Transverse colon (tissue), 4 donors: ENCODE results near the gene PPP1R1B. TPM values are rescaled to one million over a fixed set of nuclear protein-coding genes. Genes with fewer than 3 reads are reported as not detected.

Experiments used
- DNase-seq: peaks from one replicate; pipeline ENCODE4 v3.0.0-alpha.2; 2019
- H3K27ac ChIP-seq, 4 donors: fragments of 200-600 bp; sonication (generic); 2 replicates each; pipeline ENCODE4 v1.5.1; 2016 to 2018; ENCODE audit warnings: inconsistent platforms in 4 of 4
- H3K27me3 ChIP-seq: fragments of 200-600 bp; sonication (generic); 2 replicates; pipeline ENCODE4 v1.5.1; 2017; ENCODE audit warnings: inconsistent platforms
- H3K36me3 ChIP-seq, 4 donors: fragments of 200-600 bp; sonication (generic); 2 replicates each; pipeline ENCODE4 v1.5.1; 2017 to 2019; ENCODE audit warnings: inconsistent platforms in 4 of 4
- H3K4me1 ChIP-seq, 4 donors: fragments of 200-600 bp; sonication (generic); 2 replicates each; pipeline ENCODE4 v1.5.1; 2017 to 2020; ENCODE audit warnings: inconsistent platforms in 4 of 4
- H3K4me3 ChIP-seq, 4 donors: fragments of 200-600 bp; sonication (generic); 1 replicate in 1 of 4; 2 replicates in 3 of 4; pipeline versions ENCODE4 v1.5.1 to v1.6.1; 2017 to 2019; ENCODE audit warnings: inconsistent platforms in 4 of 4
- H3K9me3 ChIP-seq, 2 donors: fragments of 200-600 bp; sonication (generic); 2 replicates each; pipeline ENCODE4 v1.5.1; 2017 to 2019; ENCODE audit warnings: inconsistent platforms in 2 of 2
- CTCF ChIP-seq, 5 experiments: fragments of 200-600 bp in 3 of 5; fragments of 450-650 bp in 2 of 5; sonication (generic) in 3 of 5; IDR thresholded peaks; 1 replicate in 2 of 5; 2 replicates in 3 of 5; pipeline ENCODE4 v1.5.1; 2016 to 2017; ENCODE audit warnings: antibody characterized with exemption in 5 of 5, inconsistent platforms in 3 of 5, mild to moderate bottlenecking in 2 of 5, moderate library complexity in 1 of 5
- EP300 ChIP-seq: sonication (generic); formaldehyde crosslinking; IDR thresholded peaks from one replicate; pipeline ENCODE4 v1.6.1; 2017; ENCODE audit warnings: antibody characterized with exemption, low read depth
- POLR2A ChIP-seq: fragments of 450-650 bp; IDR thresholded peaks from one replicate; pipeline ENCODE4 v1.6.1; 2016; ENCODE audit warnings: antibody characterized with exemption, mild to moderate bottlenecking, moderate library complexity
- POLR2AphosphoS5 ChIP-seq, 3 donors: sonication (generic); formaldehyde crosslinking; IDR thresholded peaks; one replicate each; pipeline ENCODE4 v1.6.1; 2016; ENCODE audit warnings: antibody characterized with exemption in 3 of 3
- WGBS, 2 donors: methylation state at CpG; one replicate each; pipeline ENCODE4 v1.1.5; 2018; ENCODE audit warnings: low coverage in 1 of 2; 5-methylcytosine and 5-hydroxymethylcytosine counted together
- in situ Hi-C, 4 donors: fragments of 200-750 bp; cut with MboI; loops; one replicate each; pipeline versions ENCODE4 v1.15.0 to v1.15.1; 2017; ENCODE audit warnings: low sequenced_read_pairs in 3 of 4, low pct_ligation_motif_present in 1 of 4, low pct_unique_long_range_greater_than_20kb in 1 of 4
- intact Hi-C: fragments of 100-400 bp; cut with DNase I; formaldehyde crosslinking; loops from one replicate; pipeline ENCODE4 v1.15.1; 2023; ENCODE audit warnings: low total_unique reads
- total RNA-seq, 4 donors: library from RNA; depleted of rRNA; stranded (reverse); fragments of >200 nt; gene quantifications; one replicate each; pipeline ENCODE4 v1.1.0, GENCODE V29; 2016

The PPP1R1B gene
- total RNA-seq, 4 donors from 2014 or later: 125 to 509 (median 223) TPM

DNA sequence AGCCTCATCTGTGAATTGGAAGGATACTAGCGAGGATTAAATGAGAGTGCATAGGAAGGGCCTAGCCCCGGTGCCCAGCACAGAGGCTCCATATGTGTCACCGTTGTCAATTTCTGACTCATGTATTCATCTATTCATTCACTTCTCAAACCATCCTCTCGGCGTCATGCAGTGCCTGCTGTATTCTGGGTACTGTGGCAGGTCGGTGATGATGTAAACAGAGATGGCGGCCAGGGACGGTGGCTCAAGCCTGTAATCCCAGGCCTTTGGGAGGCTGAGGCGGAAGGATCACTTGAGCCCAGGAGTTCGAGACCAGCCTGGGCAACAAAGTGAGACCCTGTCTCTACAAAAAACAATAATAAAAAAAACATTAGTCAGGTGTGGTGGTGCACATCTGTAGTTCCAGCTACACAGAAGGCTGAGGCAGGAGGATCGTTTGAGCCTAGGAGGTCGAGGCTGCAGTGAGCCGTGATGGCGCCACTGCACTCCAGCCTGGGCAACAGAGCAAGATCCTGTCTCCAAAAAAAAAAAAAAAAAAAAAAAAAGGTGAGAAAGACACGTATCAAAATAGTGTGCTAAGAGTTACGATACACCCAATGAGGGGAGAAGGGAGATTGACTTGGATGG lies 4.3 kb upstream of the PPP1R1B start:
- no peaks in the 10 kb centered on the region for H3K36me3 ChIP-seq
- DNase-seq: no peak
- intact Hi-C loops: no loop called here
- peak overlapping the region in 2 of 4 donors; percentile 7 to 50 for H3K27ac ChIP-seq
- TF ChIP-seq CTCF (IDR thresholded peaks at IDR 0.05): no peak
- TF ChIP-seq POLR2A: no peak
- no peak for TF ChIP-seq POLR2AphosphoS5 (IDR thresholded peaks at IDR 0.05)
- no peak for TF ChIP-seq EP300
- H3K4me3 ChIP-seq: no peak overlapping the region
- H3K27me3 ChIP-seq: peaks cover 29% of the 10 kb centered on the region
- no peaks in the 10 kb centered on the region for H3K9me3 ChIP-seq
- WGBS, 2 donors: 12 to 54% methylated on average over 3 to 16 of the region's 16 CpGs
- in situ Hi-C loops: loop anchor here in 2 of 4 donors (10.0 kb wide), 2 partner anchors 122 to 132 kb away; no protein-coding TSS in a partner anchor
- H3K4me1 ChIP-seq: peaks cover 23 to 57% (median 46%) of the 10 kb centered on the region in 4 donors

GRCh38 chr17:39623356-39623950 lies 3.3 kb upstream of the PPP1R1B start:
- 9% methylated on average over 16 of the region's 16 CpGs; no CpG with 5 or more reads in 1 of the 2 donors for WGBS, 2 donors
- Histone ChIP-seq H3K27me3 (peaks cover 36% of the 10 kb centered on the region), H3K9me3 (no peaks in the 10 kb centered on the region), H3K36me3 (no peaks in the 10 kb centered on the region), H3K27ac (peak overlapping the region in 3 of 4 donors; percentile 47 to 93 (median 48)), H3K4me3 (no peak overlapping the region), H3K4me1 (peaks cover 23 to 56% (median 44%) of the 10 kb centered on the region in 4 donors)
- TF ChIP-seq POLR2A (no peak), CTCF (IDR thresholded peaks at IDR 0.05) (peak; percentile 94 to 97 (median 95))
- DNase-seq: peak; percentile 94
- in situ Hi-C loops (loop anchor here in 2 of 4 donors (10.0 kb wide), 2 partner anchors 121 to 131 kb away; no protein-coding TSS in a partner anchor), intact Hi-C loops (no loop called here)

DNA sequence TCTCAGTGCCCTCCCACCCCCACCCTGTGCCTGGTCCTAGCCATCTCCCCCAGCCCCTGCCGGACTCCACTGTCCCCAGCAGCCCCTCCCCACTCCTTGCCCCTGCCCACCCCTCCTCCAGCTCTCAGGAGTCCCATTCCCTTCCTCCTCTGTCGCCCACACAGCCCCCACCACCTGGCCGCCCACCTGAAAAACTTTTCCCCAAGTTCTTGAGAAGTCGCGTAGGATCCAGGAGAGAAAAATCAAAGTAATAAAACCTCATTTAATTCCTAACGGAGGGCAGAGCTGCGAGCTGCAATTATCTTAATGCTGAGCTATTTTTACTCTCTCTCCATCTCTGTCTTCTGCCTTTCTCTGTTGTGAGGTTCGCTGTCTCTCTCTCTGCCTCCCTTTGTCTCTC lies 2.4 kb upstream of the PPP1R1B start:
- H3K27me3 ChIP-seq: peaks cover 45% of the 10 kb centered on the region
- peak overlapping the region in 2 of 4 donors; percentile 90 to 93 for H3K27ac ChIP-seq
- H3K9me3 ChIP-seq: no peaks in the 10 kb centered on the region
- TF ChIP-seq EP300: no peak
- TF ChIP-seq POLR2A: no peak
- TF ChIP-seq CTCF (IDR thresholded peaks at IDR 0.05): no peak
- no peak for TF ChIP-seq POLR2AphosphoS5 (IDR thresholded peaks at IDR 0.05)
- H3K4me3 ChIP-seq: no peak overlapping the region
- intact Hi-C loops: no loop called here
- DNase-seq: no peak
- 65 to 71% methylated on average over 5 to 8 of the region's 8 CpGs for WGBS, 2 donors
- no peaks in the 10 kb centered on the region for H3K36me3 ChIP-seq
- H3K4me1 ChIP-seq: peaks cover 17 to 50% (median 44%) of the 10 kb centered on the region in 4 donors
- in situ Hi-C loops: loop anchor here in 2 of 4 donors (10.0 kb wide), 2 partner anchors 120 to 130 kb away; no protein-coding TSS in a partner anchor

DNA sequence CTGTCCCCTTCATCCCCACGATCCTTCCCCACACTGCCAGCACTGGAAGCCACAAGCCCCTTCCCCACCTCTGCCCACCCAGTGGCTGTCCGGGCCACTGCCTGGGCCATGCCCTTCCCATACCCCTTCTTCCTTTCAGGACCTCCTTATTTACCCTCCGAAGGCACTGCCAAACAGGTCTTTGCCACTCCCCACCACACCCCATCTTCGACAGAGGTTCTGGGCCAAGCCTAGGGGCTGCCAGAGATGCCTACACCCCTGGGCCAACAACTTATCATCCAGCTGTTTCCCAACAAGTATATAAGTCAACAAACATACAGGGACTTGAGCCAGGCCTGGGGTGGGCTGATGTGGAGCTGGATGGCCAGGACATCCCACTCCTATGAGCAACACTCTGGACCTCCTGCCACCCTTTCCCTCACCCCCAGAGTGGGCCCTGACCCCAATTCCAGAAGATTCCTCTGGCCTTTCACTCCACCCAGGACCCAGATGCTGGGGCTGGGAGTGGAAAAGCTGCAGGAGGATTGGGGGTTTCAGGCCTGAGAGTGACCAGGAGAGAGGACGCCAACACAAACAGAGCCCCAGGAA lies 1.5 kb upstream of the PPP1R1B start:
- WGBS, 2 donors: 49% methylated on average over 4 of the region's 5 CpGs; no CpG with 5 or more reads in 1 of the 2 donors
- Histone ChIP-seq H3K9me3 (no peaks in the 10 kb centered on the region), H3K4me1 (peaks cover 17 to 53% (median 44%) of the 10 kb centered on the region in 4 donors), H3K36me3 (no peaks in the 10 kb centered on the region), H3K4me3 (peak overlapping the region in 1 of 4 donors; percentile 60), H3K27me3 (peaks cover 45% of the 10 kb centered on the region), H3K27ac (peak overlapping the region; percentile 90 to 93 (median 91))
- in situ Hi-C loops: loop anchor here in 3 of 4 donors (10.0 to 25.0 kb wide), 3 partner anchors 112 to 130 kb away; partner anchors contain the start of genes GRB7 (in 1 of the 3) and MIEN1 (in 1 of the 3)
- peak; percentile 74 for DNase-seq
- TF ChIP-seq CTCF (IDR thresholded peaks at IDR 0.05) (no peak), POLR2A (peak; percentile 32), POLR2AphosphoS5 (IDR thresholded peaks at IDR 0.05) (peak in 2 of 3 donors; percentile 12 to 42)
- intact Hi-C loops: no loop called here
